Globus pallidus (tissue), 1 donor: ENCODE results near the gene XAGE2.
A peak's percentile ranks its signal among the peaks of the same experiment; 100 is the strongest.
"Not testable (repeated sequence)": the region's sequence is repeated elsewhere in the genome, so short reads cannot be mapped to it uniquely, and the experiment has no call there.

ENCODE experiments used
- DNase-seq: peaks from one replicate; pipeline ENCODE4 v3.0.0-alpha.2; 2015; ENCODE audit warnings: low spot score

Gene XAGE2, protein sequence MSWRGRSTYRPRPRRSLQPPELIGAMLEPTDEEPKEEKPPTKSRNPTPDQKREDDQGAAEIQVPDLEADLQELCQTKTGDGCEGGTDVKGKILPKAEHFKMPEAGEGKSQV

DNA sequence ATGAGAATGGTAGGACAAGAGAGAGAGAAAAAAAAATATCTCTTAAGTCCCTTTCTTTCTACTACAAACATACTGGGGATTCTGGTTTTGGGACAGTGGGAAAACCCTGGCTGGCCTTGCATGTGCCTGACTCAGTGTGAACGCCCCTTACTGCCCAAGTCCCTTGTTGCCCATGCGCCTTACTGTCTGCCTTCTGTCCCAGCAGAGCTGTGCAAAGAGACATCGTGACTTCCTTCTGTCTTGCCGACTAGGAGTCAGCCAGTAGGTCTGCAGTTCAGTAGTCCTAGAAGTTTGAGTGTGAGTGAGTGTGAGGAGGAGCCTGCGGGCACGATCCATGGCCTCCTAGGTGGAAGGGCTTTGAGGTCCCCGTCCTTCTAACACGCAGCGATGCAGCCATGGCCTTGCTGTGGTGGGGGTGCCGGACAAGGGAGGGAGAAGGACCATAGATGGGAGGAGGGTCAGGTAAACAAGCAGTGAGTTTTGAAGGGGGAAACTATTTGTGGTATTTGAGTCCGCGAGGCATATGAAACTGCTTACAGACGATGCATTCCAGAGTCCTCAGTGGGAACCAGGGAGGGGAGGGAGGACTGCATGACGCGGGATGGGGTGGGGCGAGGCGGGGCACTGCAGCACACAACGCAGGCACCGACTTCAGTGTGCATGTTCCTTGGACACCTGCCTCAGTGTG lies at the start of gene XAGE2:
Gene XAGE2, plus strand, starts transcription at position 654 of the 688 bp plus-strand sequence. CDS start 994 bp downstream, outside the sequence.
- no peak for DNase-seq

DNA sequence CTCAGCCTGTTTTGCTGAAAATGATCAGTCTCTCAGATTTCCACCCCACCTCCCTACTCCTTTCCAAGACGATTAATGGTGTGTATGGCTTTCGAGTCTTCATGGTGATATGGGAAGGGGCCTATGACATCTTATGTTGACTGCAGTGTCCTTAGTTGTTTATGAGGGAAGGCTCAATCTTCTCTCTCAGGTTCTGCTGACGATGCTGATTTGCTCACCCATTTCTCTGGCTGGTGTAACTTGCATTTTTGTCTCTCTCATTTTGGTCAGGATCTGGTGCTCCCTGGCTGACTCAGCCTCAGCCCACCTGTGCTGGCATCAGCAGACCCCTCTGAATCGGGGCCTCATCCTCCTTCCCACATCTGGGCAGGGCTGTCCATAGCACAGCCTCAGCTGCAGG lies 31.4 kb upstream of the XAGE2 start:
- no peak for DNase-seq

DNA sequence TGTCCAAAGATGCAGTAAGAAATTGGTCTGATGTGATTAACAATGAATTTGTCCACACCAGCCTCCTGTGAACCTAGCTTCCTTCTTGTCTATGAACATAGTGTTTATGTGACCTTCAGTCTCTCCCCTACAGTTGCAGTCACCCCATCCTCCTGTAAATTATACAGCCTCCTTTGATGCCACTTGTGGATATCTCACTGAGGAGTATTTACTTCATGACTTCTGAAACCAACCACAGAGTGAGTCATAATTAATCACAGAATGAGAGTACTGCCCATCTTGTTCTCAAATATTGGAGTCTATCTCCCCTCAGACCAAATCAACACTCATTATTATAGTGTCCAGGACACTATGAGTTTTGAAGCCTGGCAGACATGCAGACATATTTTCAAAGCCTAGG lies 27.3 kb upstream of the XAGE2 start:
- no peak for DNase-seq

DNA sequence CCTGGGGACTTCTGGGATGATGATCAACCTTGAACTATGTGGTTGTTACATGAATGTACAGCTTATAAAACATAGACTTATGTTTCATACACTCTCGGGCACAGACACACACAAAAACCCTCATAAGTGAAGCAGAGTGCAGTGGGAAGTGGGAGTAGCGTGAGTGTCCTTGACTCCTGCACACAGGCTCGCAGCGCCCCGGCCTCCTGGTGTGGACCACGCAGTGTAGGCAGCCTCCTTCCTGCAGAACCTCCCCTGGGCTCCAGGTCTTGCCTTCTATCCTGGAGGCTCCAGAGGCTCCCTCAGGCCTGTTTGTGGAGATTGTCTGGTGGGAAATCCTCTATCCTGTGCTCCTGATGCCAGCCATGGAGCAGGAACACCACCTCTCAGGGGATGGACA lies 25.7 kb upstream of the XAGE2 start:
- not testable (repeated sequence) for DNase-seq

DNA sequence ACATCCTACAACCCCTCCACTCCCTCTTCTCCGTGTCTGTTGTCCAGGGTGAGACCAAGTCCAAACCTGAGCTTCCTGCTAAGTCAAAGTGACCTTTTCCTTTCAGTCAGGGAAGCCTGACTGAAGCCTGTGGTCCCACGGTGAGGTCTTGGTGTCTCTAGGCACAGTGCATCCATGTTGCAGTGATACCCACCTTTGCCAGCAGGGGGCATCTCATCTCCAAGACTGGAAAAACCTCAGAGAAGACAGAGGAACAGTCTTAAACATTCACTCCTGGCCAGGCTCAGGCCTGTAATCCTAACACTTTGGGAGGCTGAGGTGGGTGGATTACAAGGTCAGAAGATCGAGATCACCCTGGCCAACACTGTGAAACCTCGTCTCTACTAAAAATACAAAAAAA lies 23.4 kb upstream of the XAGE2 start:
- peak; percentile 0 for DNase-seq

DNA sequence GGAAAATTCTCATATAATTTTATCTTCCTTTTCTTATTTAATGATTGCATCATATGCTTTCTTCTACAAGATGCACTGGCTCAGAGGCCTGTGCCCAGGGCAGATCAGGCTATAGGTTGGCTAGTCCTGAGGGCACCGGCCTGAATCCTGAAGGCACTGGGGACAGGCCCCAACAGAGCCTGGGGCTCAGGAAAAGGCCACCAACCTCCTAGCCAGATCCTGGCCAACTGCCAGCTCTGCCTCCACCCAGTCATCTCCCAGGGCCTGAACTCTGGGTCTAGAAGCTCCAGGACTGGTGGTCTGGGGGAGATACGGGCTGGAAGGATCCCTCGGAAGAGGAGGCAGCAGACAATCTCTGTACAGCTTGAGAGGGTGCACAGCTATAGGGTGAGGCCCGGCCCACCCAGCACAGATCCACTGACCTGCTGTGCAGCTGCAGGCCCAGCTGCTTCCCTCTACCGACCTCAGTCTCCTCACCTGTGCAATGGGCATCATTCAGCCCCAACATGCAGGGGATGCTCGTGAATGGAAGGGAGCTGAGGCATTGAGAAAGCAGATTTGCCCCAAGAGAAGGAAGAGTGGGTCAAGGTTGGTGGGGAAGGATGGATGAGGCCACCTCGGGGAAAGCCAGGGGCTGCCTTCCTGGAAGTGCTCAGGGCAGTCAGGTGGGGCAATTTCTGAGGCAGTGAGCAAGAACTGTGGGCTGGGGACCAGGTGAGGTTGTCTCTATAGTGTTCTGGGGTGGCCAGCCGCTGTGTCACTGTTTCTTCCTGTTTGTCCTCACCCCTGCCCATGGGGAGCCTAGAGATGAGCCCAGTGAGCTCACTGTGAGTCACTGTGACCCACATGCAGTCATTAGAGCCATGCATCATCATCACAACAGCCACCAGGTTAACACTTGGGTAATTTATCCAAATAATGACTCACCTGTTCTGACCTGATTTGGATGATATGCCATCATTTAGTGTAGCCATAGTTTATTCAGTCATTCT lies 22.4 kb upstream of the XAGE2 start:
- no peak for DNase-seq

DNA sequence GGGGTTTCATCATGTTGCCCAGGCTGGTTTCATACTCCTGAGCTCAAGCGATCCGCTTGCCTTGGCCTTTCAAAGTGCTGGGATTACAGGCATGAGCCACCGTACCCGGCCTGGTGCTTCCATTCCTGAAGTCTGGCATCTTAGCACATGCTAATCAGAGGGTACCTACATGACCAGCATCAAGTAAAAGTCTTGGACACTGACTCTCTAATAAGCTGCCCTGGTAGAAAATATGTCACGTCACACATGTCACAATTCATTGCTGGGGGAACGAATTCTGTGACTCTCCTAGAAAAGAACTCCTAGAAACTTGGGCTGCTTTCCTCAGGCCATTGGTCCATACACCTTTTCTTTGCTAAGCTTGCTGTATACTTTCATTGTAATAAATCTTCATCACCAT lies 19.1 kb upstream of the XAGE2 start:
- no peak for DNase-seq

DNA sequence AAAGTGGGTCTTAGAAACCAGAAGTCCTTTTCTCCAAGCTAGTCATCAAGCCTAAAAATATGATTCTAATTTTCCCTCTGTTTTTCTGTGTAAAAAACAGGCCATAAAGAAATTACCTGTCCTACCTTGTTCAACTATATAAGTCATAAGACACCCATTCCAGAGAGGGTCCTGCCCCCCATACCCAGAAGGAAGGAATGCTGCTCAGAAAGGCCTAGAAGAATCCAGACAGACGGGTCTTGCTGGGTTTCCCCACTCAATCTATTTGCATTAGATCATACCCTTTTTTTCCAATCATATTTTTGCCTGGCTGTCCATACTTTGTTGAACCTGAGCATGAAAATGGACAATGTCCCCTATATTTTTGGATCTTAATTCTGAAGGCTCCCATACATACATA lies 16.3 kb upstream of the XAGE2 start:
- DNase-seq, result no peak

DNA sequence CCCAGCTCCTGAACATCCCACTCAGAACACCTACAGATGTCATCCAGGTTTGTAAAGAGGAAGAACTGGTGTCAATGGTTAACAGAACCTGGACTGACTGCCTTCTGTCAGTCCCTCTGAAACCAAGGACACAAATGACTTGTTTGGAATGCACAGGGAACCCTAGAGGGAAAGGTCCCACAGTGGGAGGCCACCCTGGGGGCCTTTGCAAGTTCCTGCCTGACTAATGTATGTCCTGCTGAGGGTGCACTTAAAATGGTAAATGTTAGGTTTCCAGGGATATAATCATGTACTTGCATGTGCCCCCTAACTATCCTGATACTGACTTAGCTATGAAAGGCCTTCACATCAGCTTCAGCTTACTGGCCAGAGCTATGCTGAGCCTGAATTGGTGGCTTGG lies 15.0 kb upstream of the XAGE2 start:
- DNase-seq, result no peak

DNA sequence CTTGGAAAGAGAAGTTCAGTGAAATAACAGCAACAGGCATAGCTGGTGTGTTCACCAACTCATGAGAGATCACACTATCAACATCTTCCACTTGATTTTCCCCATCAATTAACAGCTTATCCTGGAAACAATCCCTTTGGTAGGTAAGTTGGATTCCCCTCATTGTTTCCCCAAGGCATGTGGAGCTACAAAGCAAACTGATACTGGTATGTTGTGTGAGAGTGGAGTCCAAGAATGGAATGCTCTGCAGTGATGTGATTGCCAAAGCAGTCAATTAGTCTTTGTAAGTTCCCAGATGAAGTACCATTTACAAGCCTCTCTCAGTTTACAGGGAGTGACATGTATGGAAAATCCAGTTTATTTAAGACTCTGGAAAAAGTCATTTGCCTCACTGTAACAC lies 13.7 kb upstream of the XAGE2 start:
- no peak for DNase-seq

DNA sequence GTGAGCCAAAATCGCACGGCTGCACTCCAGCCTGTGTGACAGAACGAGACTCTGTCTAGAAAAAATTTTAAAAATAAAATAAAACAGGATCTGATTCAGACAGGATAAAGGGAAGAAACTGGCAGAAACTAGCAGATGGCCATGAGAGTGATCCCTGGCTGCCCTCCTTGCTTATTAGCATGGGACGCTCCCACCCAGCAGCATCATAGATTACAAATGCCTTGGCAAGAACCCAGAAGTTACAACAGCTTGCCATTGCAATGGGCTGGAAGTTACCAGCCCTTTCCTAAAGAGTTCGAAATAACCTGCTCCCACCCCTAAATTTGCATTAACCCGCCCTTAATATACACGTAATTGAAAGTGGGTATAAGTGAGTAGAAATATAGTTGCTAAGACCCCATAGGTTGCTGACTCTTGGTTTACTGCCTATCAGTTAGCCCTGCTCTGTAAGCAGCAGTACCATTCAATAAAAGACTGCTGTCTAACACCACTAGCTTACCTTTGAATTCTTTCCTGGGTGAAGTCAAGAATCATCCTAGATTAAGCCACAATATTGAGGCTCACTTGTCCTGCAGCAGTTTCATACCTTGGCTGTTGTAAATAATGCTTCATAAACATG lies 9.1 kb upstream of the XAGE2 start:
- no peak for DNase-seq

DNA sequence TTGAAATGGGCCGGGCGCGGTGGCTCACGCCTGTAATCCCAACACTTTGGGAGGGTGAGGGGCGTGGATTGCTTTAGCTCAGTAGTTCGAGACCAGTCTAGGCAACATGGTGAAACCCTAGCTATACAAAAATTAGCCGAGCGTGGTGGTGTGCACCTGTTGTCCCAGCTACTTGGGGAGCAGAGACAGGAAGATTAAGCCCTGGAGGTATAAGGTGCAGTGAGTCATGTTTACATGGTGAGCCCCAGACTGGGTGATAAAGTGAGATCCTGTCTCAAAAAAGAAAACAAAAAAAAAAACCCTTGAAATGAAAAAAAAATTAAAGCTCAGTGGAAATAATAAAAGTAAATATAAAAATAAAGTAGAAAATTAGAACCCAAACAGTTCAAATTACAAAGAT lies 6.9 kb upstream of the XAGE2 start:
- DNase-seq, result no peak

DNA sequence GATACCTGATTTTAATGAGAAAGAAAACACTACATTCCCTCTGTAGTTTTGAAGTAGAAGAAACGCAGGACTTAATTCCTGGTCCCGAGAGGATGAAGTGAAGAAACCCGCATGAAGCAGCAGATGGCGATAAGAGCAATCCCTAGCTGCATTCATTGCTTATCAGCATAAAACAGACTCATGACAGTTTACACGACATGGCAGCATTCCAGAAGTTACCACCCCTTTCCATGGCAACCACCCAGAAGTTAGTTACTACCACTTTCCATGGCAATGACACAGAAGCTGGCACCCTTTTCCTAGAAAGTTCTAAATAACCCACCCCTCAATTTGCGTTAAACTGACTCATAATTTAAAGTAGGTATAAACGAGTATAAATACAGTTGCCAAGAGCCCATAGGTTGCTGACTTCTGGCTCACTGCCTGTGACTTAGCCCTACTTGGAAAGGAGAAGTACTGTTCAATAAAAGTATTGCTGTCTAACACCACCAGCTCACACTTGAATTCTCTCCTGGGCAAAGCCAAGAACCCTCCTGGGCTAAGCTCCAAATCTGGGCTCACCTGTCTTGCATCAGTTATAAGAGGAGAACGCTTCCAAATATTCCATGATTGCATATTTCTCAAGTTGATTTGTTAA lies 5.5 kb upstream of the XAGE2 start:
- no peak for DNase-seq

DNA sequence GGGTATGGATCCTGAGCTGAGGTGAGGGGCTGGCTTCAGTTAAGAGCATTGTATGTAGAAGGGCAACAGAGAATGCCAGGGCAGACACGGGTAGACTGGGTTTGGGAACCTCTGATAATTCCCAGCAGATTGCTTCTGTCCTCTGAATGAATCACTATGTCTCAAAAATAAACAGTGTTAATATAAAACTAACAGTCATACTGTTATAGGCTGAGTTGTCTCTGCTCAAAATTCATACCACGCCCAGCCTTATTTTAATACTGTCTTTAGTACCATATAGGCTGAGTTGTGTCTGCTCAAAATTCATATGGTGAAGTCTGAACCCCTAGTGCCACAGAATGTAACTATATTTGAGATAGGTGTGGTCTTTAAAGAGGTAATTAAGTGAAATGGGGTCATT lies 10.0 kb downstream of the XAGE2 start:
- DNase-seq, result no peak

DNA sequence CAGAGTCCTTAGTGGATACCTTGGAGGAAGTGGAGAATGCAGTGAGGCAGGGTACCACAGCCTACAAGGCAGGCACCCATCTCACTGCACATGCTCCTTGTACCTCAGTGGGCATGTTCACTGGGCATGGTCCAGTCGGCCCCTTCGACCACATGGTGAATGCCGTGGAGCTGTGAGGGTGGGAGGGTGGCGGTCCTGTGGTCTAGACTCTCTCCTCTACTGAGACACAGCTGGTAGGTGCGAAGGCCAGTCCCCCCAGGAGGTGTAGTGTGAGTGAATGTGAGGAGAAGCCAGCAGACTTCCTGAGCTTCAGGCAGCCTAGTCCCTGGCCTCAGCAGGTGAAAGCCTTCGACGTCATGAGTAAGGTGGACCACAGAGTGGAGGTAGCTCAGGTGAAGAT lies 12.2 kb downstream of the XAGE2 start:
- no peak for DNase-seq

DNA sequence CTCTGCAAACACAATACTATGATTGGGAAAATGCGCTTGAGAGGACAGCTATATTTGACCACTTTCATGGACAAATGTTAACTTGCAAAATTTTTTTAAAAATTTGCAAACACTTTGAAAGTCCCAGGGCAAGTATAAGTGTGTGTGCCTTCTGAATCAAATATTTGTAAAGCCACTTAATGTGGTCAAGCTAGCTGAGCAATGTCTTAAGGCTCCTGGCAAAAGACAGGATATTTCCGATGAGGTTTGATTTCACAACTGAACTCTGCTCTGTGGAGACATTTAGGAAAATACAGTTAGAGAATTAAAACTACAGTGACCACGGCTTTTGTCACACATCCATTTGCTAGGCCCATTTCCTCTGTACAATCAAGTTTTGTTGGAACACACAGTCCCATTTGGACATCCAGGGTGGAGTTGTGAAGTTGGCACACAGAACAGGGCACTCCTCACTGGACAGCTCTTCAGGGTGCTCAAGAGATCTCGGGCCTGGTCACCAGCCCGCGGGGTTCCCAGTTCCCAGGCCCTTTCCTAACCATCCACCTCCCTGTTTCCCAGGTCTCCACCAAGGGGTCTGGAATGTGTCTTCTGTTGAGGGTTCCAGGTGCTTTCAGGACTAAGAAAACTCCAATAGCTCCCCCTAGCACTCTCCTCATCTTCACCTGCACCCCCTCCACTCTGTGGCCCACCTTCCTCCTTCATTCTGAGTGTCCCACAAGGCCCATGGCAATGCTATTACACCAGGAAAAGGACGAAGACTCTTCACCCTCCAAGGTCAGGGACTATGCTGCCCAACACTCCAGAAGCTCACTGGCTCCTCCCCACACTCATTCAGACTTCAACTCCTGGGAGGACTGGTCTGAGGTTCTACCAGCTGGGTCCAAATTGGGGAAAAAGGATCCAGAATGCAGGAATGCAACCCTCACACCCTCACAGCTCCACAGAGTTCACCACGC lies 41.9 kb downstream of the XAGE2 start:
- no peak for DNase-seq

DNA sequence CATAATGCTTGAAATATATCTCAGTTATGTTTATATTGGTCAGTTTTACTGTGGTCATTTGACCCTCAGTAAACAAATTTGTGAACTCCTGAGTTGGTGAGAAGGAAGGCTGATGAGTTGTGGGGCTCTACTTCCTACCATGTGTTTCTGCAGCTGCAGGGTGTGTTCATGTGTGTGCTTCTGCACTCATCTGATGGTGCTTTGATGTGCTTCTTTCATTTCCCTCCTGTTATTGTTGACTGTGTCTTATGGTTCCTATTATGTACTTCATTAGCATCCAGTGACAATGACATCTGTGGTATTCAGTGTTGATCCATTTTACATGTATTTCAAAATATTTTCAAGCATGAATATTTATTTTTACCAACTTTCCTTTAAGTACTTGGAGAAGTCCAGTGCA lies 46.5 kb downstream of the XAGE2 start:
- no peak for DNase-seq

DNA sequence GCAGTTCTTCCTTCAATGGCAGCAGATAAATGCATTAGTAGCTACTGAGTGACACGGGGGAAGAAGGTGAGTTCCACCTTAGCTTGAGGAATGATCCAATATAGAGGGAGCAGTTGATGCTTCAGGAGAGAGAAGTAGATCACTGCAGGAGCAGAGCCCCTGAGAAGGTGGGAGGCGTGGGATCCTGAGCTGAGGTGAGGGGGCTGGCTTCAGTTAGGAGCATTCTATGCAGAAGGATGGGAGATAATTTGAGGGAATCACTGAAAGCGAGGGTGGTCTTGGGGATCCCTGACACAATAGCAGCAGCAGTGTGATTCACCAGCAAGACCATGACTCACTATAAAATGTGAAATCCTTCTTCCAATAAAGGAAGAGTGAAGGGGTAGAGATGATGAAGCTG lies 48.0 kb downstream of the XAGE2 start:
- no peak for DNase-seq

DNA sequence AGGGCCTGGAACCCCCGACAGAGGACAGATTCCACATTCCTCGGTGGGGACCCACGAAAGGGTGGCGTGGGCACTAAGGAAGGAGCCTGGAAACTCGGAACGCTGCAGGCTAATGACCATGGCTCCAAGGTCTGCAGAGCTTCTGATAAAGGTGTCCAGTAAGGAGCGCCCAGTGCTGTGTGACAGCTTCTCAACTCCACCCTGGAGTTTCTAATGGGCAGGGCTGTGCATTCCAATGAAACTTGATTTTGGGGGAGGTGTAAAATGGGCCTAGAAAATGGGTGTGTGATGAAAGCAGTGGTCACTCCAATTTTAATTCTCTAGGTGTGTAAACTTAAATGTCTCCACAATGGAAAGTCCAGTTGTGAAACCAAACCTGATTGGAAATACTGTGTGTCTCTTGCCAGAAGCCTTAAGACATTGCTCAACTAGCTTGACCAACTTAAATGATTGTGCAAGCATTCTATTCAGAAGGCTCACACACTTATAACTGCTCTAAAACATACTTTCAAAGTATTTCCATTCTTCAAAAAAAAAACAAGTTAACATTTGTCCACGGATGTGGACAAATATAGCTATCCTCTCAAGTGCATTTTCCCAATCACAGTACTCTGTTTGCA lies 52.1 kb downstream of the XAGE2 start:
- no peak for DNase-seq

DNA sequence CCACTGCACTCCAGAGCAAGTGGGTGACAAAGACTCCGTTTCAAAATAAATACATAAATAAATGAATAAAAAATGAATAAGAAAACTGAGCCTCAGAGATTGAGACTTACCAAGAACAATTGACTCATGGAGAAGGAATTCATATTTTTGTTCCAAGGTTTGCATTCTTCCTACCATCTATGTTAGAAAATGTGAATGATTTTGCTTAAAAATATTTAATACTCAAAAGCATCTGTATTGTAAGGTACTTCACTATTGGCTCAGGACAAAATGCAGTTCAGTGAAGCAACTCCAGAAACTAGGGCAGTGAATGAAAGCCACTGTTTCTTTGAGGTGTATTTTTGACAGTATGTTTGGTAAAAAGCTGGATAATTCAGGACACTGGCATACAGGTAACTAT lies 54.1 kb downstream of the XAGE2 start:
- DNase-seq, result no peak

DNA sequence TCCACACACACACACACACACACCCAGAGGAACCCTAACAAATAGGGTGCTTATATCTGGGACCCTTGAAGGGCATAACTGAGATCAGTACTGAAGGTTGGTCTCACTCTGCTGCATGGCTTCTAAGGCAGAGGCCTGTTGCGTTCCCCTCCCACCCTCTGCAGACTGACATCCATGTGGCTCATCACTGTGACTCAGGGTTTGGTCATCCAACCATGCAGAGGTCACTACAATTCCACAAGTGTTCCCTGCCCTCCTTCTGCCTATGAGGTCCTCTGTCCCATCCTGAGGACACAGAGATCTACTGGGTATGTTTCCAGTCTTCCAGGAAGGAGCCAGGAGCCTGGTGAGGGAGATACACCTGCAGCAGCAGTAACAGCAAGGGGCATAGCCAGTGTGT lies 55.8 kb downstream of the XAGE2 start:
- DNase-seq, result no peak
